ENCODE measurements around the gene TH. TPM values are rescaled to one million over a fixed set of nuclear protein-coding genes. Genes with fewer than 3 reads are reported as not detected.

The TH gene
- total and polyA plus RNA-seq, 9 of the 15 experiments (the other 6 are each of a cell fraction or from before 2014, with no cell fraction given) = not detected

DNA sequence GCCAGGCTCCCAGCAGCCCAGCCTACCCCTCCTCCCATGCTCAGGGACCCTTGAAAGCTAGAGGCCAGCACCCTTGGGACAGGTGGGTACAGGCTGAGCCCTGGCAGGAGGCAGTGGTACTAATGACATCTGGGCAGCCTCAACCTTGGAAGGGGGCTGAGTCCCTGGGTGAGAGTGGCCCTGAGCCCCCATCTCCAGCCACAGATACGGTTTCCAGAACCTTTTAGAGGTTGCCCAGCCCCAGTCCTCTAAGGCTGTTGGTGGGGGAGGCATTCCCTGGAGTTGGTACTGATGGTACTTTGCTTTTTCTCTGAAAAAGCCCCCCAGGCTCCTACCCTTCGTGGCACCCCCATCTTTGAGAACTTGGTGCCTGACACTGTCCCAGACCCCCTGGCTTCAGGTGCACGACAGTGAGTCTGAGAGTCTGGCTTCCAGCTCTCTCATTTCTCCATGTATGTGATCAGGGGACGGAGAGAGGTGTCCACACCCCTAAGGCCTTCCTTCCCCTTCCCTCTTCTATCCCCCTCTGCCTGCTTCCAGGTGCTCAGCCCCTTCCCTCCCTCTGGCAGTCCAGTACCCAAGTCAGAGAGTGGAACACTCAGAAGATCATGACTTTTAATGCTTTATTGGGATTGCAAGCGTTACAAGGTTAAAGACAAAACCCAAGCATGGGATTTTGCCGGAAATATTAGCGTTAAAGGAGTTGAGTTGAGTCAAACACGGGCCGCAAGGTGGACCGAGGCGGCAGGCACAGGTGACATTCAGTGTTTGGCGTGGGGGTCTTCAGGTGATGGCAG lies 42.9 kb downstream of the TH start (continued):
- TF ChIP-seq, protein P1, sequence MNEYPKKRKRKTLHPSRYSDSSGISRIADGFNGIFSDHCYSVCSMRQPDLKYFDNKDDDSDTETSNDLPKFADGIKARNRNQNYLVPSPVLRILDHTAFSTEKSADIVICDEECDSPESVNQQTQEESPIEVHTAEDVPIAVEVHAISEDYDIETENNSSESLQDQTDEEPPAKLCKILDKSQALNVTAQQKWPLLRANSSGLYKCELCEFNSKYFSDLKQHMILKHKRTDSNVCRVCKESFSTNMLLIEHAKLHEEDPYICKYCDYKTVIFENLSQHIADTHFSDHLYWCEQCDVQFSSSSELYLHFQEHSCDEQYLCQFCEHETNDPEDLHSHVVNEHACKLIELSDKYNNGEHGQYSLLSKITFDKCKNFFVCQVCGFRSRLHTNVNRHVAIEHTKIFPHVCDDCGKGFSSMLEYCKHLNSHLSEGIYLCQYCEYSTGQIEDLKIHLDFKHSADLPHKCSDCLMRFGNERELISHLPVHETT (CRISPR knock-in tag; conservative IDR thresholded peaks at IDR 0.05 in 1 of 2, IDR thresholded peaks at IDR 0.05 in 1 of 2) = no peak
- TF ChIP-seq, protein P2, sequence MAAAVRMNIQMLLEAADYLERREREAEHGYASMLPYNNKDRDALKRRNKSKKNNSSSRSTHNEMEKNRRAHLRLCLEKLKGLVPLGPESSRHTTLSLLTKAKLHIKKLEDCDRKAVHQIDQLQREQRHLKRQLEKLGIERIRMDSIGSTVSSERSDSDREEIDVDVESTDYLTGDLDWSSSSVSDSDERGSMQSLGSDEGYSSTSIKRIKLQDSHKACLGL (CRISPR knock-in tag; IDR thresholded peaks at IDR 0.05; ENCODE audit: borderline replicate concordance, poor library complexity, severe bottlenecking) = no peak
- no peak for TF ChIP-seq WHSC1 (IDR thresholded peaks at IDR 0.05; ENCODE audit: low read length)
- TF ChIP-seq, protein P3, sequence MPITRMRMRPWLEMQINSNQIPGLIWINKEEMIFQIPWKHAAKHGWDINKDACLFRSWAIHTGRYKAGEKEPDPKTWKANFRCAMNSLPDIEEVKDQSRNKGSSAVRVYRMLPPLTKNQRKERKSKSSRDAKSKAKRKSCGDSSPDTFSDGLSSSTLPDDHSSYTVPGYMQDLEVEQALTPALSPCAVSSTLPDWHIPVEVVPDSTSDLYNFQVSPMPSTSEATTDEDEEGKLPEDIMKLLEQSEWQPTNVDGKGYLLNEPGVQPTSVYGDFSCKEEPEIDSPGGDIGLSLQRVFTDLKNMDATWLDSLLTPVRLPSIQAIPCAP (CRISPR knock-in tag; IDR thresholded peaks at IDR 0.05; ENCODE audit: borderline replicate concordance) = no peak
- TF ChIP-seq, protein P4, sequence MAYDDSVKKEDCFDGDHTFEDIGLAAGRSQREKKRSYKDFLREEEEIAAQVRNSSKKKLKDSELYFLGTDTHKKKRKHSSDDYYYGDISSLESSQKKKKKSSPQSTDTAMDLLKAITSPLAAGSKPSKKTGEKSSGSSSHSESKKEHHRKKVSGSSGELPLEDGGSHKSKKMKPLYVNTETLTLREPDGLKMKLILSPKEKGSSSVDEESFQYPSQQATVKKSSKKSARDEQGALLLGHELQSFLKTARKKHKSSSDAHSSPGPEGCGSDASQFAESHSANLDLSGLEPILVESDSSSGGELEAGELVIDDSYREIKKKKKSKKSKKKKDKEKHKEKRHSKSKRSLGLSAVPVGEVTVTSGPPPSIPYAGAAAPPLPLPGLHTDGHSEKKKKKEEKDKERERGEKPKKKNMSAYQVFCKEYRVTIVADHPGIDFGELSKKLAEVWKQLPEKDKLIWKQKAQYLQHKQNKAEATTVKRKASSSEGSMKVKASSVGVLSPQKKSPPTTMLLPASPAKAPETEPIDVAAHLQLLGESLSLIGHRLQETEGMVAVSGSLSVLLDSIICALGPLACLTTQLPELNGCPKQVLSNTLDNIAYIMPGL (CRISPR knock-in tag; IDR thresholded peaks at IDR 0.05) = no peak
- TF ChIP-seq, protein P5, sequence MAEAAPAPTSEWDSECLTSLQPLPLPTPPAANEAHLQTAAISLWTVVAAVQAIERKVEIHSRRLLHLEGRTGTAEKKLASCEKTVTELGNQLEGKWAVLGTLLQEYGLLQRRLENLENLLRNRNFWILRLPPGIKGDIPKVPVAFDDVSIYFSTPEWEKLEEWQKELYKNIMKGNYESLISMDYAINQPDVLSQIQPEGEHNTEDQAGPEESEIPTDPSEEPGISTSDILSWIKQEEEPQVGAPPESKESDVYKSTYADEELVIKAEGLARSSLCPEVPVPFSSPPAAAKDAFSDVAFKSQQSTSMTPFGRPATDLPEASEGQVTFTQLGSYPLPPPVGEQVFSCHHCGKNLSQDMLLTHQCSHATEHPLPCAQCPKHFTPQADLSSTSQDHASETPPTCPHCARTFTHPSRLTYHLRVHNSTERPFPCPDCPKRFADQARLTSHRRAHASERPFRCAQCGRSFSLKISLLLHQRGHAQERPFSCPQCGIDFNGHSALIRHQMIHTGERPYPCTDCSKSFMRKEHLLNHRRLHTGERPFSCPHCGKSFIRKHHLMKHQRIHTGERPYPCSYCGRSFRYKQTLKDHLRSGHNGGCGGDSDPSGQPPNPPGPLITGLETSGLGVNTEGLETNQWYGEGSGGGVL (CRISPR knock-in tag; IDR thresholded peaks at IDR 0.05) = no peak

Measured in K562 (cell line).